ENCODE results near the gene BPGM.
A peak's percentile ranks its signal among the peaks of the same experiment; 100 is the strongest.
"Not testable (repeated sequence)": the region's sequence is repeated elsewhere in the genome, so short reads cannot be mapped to it uniquely, and the experiment has no call there.

The BPGM gene

GRCh38 chr7:134667899-134668298 lies 21.2 kb downstream of the BPGM start:
- no peak for DNase-seq

- no peak for DNase-seq
Measured at GRCh38 chr7:134669388-134669787, 22.7 kb downstream of the BPGM start.

DNA sequence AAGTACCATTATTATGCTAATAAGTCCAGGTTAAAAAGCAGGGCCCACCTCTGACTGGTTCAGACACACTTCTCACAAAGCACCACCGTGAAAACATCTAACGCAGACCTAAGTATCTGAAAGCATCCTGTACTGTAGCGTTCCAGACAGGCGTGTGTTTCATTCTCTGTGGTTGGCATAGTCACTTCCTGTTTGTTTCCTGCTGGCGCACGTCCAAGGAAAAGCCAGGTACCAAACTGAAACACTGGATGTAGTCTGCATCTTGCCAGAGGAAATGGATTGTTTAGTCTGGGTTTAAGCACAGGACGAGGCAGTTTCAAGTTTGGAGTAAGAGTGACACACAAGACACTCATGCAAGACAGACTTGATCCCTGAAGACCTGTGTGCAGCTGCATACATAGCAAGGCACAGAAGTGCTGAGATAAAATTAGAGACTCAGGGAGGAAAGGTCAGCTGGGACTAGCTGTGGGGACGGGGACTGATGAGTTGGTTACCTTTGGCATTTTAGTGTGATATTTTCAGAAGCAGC lies 23.3 kb downstream of the BPGM start:
- DNase-seq, result peak; percentile 85

- DNase-seq, result no peak
Measured at GRCh38 chr7:134671609-134672008, 25.0 kb downstream of the BPGM start.

DNA sequence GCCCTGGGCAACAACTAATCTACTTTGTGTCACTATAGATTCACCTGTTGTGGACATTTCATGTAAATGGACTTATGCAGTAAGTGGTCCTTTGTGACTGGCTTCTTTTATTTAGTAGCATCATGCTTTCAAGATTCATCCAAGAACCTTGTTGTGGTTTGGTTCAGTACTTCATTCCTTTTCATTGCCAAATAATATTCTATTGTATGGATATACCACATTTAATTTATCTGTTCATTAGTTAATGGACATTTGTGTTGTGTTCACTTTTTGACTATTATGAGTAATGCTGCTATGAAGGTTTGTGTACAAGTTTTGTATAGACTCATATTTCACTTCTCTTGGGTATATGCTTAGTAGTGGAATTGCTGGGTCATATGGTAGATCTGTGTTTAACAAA lies 27.8 kb downstream of the BPGM start:
- DNase-seq, result no peak

GRCh38 chr7:134676743-134677142 lies 30.1 kb downstream of the BPGM start:
- no peak for DNase-seq

DNA sequence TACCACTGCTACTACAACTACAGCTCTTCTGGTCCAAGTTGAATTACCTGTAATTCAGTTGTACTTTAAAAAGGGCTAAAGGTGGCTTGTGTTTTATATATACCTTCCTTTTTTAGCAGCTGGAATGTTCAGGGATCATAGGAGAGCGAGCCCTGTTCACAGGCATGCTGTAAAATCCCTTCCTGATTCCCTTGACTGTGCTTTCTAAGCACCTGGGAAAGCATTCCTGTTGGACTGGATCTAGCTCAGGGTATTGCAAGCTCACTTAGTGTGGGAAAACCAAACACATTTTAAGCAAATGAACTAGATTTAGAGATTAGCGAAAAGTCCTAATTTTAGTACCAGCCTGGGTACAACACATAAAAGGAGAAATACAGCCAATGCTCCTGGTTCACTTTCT lies 31.5 kb downstream of the BPGM start:
- no peak for DNase-seq

GRCh38 chr7:134679006-134679405 lies 32.4 kb downstream of the BPGM start:
- no peak for DNase-seq

DNA sequence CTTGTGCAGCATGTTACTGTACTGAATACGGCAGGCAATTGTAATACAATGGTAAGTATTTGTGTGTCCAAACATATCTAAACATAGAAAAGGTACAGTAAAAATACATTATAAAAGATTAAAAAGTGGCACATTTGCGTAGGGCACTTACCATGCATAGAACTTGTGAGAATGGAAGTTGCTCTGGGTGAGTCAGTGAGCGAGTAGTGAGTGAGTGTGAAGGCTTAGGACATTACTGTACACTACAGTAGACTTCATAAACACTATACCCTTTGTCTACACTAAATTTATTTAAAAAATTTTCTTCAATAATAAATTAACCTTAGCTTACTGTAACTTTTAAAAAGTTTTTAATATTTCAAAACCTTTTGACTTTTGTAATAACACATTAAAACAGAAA lies 37.5 kb downstream of the BPGM start:
- DNase-seq, result no peak

GRCh38 chr7:134685250-134685649 lies 38.6 kb downstream of the BPGM start:
- DNase-seq, result no peak

DNA sequence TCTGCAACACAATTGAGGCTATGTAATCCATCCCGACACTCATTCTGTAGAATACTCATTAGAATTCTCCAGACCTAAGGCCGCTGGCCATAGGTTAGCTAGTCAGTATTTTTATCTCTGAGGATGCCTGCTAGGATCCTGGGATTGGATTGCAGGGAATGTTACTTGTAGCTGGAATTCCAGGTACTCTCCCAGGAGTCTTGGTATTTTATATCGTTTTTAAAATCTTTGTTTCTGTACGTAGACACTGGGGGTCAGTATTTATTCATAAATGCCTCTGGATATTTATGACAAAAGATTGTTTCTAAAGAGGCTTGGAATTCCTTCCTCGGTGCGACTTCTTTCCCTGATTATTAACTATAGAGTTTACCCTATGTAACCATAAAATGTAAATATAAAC lies 40.1 kb downstream of the BPGM start:
- DNase-seq, result no peak

- DNase-seq, result not testable (repeated sequence)
Measured at GRCh38 chr7:134689550-134689949, 42.9 kb downstream of the BPGM start.

DNA sequence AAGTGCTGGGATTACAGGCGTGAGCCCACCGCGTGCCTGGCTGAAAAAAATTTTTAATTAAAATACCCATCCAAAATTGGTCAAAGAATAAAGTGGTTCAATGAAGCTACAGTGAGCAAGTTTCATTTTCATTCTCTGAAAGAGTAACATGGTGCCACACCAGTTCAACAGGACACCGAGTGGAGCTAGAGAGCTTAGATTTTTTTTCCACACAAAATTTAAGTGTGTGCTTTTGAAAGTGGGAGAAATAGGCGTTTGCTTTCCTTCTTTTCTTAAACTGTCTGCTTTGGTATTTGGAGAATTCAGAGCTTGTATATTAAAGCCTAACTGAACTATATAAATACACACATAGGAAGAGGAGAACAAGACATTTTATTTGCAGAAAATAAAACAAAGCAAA lies 43.4 kb downstream of the BPGM start:
- DNase-seq, result no peak

- DNase-seq, result no peak
Measured at GRCh38 chr7:134690614-134691504, 44.2 kb downstream of the BPGM start.

DNA sequence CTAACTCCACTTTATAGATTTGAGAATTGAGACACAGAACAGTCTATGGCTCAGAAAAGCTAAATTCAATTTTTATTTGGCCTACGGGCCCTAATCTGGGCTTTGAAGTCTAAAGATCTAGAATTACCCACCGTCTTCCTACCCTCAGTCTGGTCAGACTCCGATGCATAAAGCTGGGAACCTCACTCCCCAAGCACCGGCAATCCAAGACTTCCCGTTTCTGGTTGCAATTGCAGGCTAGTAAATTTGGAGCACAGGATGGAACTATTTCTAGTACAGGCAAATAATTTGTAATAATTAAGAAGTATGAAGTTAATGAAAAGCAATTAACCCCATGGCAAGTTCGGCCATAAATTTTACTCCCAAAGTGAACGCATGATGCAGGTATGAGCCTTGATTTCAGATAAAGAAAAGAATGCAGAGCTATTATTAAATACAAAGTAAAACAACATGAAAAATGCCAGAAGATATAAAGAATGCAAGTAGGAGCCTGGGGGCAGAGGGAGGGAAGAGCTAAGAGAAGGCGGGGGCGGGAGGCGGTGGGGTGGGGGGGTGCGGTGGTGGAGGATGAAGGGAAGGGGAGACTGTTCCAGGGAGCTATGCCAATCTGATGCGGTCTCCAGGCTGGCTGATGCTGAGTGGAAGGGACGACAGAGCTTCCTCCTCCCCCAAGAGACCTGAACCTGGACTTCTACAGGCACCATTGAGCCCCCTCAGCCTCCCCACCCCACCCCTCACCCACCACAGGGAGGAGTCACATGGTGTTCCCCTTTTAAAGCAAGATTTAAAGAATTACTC lies 45.1 kb downstream of the BPGM start:
- no peak for DNase-seq

GRCh38 chr7:134692344-134692705 lies 45.7 kb downstream of the BPGM start:
- no peak for DNase-seq

DNA sequence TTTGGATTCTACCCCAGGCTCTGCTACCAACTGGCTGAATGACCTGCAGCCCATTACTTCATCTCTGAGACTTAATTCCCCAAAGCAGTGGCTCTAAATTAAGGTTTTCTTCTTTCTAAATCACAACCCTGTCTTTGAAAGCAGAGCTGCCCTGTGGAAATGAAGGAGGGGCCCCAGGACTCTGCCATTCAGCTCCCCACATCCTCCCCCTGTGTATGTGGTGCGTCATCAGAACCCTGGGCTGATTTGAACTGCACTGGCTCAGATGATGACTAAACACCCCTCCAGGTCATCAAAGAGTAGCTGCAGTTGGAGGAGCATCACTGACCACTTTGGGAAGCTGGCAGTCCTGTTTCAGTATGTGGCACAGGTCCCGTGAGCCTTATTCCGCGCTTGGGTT lies 46.6 kb downstream of the BPGM start:
- no peak for DNase-seq

DNA sequence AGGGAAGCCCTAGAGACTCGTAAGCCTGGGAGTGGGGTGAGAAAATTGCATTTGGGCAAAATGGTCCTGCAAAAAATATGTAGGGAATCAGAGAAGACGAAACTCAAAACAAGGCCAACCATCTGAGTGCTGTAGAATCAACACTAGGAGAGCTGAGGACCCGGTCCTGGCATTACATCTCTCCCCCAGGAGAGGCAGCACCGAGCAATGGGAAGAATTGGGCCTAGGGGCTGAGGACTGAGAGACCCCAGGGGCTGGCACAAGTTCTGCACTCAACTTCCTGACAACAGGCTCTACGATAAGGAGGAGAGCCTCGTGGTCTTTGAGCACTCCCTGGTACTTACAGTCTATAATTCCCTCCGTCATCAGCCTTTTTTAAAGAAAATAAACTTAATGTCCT lies 47.6 kb downstream of the BPGM start:
- DNase-seq, result no peak

DNA sequence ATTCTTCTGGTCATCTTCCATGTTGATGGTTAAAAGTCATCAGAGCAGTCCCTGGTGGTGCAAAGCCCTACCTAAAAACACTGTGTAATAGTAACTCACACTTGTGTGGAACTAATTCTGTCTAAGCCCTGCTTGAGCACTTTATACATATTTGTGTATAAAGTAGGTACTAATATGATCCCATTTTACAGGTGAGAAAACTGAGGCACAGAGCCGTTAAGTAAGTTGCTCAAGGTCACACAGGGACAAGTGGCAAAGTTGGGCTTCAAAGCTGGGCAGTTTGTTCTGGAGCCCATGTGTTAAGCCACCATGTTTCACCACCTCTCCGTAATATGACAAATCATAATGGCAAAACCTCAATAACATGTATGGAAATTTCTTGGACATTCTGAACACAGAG lies 48.1 kb downstream of the BPGM start:
- DNase-seq, result no peak

- DNase-seq, result no peak
Measured at GRCh38 chr7:134695321-134695860, 48.7 kb downstream of the BPGM start.

GRCh38 chr7:134696261-134696660 lies 49.6 kb downstream of the BPGM start:
- DNase-seq, result no peak

DNA sequence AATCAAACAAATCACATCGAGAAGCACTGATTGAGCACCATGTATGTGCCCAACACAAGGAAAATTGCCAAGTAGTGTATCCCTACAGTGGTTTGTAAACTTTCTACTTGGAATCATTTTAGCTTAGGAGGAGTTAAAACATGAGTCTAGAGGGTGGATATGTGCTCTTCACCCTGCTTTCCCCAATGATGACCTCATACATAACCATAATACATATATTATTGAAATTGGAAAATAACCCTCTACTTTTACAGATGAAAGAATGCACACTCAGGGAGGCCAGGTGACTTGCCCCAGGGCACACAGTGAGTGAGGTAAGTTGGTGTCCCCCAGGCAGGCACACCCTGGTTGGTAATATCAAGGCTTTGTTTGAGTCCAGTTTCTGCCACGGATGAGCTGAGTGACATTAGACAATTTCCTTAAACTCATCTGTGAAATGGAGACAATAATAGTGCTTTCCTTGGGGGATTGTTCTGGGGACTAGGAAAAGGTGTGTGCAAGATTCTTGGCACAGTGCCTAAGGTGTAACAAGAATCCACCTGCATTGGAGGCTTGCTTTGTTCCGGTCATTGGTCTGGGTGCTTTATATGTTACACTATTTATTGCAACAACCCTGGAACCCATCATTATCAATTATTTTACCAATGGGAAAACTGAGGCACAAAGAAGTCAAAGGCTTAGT lies 50.7 kb downstream of the BPGM start:
- no peak for DNase-seq

DNA sequence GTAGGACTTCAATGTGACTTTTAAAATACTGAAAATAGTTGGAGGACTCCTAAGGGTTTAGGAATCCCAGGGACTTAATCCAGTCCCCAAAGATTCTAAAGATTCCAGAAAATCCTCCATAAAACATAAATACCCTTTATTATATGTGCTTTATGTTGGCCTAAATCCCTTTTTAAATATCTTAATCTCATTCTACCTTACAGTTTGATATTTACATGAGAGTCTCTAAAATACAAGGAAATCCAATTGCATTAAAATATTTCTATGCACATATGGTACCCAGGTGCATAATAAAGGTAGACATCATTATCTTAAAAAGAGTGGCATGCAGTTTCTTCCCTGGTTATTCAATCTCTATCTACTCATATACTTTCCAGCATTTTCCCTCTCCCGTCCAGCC lies 51.8 kb downstream of the BPGM start:
- no peak for DNase-seq

All from CD4-positive, alpha-beta T cell treated with Interferon gamma for 1 hour (primary cell).